Epithelial cell of esophagus (primary cell): ENCODE results near the gene DOCK9.

Experiments
- DNase-seq: peaks from one replicate; pipeline ENCODE4 v3.0.0; 2010; ENCODE audit warnings: low read depth
- H3K4me3 ChIP-seq: 2 replicates; pipeline ENCODE4 v1.5.1; 2011; ENCODE audit warnings: mild to moderate bottlenecking, low read length, control low read depth
- TF ChIP-seq, protein P1 (sequence below): IDR thresholded peaks from 2 replicates; pipeline ENCODE4 v1.5.1; 2011; ENCODE audit warnings: low read depth, mild to moderate bottlenecking, low read length, control low read depth, inconsistent platforms; ENCODE audit not compliant: insufficient read depth; ENCODE audit errors: missing control alignments

DOCK9 gene

DNA sequence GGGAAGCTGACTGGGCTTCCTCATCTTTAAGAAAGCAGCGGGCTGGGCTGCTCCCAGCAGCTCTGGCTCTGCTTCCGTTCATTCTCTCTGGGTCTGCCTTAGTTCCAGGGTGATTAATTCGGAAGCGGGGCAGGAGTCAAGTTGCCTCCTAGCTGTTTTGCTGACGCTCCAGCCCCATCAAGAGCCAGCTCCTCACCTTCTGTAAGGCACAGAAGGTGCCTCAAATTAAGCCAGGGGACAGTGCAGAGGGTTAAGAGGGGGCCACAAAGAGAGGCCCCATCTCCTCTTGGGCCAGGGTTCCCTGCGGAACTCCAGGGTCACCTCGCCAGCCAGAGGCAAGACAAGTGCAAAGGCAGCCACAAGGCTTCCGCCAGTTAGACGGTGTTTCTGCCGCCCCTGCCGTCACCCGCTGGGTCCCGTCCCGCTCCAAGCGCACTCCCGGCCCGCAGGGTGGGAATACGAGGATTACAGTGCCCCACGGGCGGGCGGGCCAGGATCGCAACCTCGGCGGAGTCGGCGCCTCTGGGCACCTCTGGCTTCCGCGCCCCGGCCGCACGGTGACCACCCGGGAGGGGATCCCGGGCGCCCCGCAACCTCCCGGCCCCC is 225.9 kb downstream of the DOCK9 start:
- H3K4me3 ChIP-seq = no peak overlapping the region
- peak; percentile 18 for DNase-seq
- TF ChIP-seq, protein P1, sequence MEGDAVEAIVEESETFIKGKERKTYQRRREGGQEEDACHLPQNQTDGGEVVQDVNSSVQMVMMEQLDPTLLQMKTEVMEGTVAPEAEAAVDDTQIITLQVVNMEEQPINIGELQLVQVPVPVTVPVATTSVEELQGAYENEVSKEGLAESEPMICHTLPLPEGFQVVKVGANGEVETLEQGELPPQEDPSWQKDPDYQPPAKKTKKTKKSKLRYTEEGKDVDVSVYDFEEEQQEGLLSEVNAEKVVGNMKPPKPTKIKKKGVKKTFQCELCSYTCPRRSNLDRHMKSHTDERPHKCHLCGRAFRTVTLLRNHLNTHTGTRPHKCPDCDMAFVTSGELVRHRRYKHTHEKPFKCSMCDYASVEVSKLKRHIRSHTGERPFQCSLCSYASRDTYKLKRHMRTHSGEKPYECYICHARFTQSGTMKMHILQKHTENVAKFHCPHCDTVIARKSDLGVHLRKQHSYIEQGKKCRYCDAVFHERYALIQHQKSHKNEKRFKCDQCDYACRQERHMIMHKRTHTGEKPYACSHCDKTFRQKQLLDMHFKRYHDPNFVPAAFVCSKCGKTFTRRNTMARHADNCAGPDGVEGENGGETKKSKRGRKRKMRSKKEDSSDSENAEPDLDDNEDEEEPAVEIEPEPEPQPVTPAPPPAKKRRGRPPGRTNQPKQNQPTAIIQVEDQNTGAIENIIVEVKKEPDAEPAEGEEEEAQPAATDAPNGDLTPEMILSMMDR = no peak

DNA sequence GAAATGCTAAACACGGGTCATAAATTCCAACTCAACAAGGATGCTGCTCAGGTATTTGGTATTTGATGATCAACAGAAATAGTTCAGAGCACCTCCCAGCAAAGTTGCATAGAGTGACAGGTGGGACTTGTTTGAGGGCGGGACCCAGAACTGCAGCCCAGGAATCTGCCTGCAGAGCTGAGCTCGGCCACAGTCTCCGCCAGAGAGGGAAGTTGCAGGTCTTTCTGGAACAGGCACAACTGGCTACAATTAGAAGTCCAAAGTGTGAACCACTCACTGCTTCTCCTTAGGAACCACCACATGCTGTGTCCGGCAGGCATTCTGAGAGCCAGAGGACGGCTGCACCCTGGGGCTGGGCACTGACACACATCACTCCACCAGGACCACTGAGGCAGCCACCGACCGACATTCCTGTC is 226.5 kb downstream of the DOCK9 start:
- no peak overlapping the region for H3K4me3 ChIP-seq
- DNase-seq = peak; percentile 21

DNA sequence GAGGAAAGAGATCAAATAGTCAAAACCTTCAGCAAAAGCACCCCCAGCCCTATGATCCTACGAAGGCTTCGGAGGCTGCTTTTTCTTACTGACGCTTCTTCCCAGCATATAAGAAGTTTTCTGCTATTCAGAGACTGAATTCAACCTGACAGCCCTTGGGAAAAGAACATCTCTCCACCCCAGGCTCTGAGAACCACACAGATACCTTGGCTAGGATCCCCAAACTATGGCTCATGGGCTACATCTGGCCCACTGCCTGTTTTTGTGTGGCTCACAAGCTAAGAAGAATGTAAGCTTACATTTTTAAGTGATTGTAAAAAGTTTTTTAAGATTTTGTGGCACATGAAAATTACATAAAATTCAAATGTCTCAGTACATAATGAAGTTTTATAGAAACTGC is 228.4 kb downstream of the DOCK9 start:
- DNase-seq = no peak
- H3K4me3 ChIP-seq = no peak overlapping the region
- TF ChIP-seq, protein P1 = no peak

More for the DNA sequence above, 226.5 kb downstream of the DOCK9 start:
- TF ChIP-seq, protein P1 = no peak

DNA sequence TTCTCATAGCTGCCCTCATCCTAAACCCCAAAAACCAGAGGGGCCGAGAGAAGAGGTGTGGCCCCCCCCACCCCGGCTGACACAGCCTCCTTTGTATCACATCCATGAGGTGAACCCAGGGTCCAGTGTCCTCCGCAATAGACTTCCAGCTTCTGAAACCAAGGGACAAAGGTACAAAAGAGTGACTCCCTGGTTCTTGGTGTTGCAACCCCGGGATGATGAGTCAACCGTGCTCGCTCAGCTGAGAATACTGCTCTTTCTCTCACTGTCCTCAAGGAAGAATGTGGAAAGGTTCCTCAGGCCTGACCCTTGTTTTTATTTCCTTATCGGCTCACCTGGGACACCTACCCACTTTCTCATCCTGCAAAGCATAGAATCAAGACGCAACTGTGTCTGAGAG is 230.9 kb downstream of the DOCK9 start:
- TF ChIP-seq, protein P1 = no peak
- DNase-seq = peak; percentile 73
- H3K4me3 ChIP-seq = no peak overlapping the region
